ENCODE data around the gene TSC22D3.
"Not testable (repeated sequence)": the region's sequence is repeated elsewhere in the genome, so short reads cannot be mapped to it uniquely, and the experiment has no call there.

The TSC22D3 gene

GRCh38 chrX:107775734-107776511 is at the start of gene TSC22D3:
Gene TSC22D3 (minus strand): TSS chrX:107775787. CDS start chrX:107775419, 368 bp downstream.
- DNase-seq, result peak; percentile 38

- DNase-seq, result peak; percentile 69
Measured at GRCh38 chrX:107823456-107823855, 47.9 kb upstream of the TSC22D3 start.

DNA sequence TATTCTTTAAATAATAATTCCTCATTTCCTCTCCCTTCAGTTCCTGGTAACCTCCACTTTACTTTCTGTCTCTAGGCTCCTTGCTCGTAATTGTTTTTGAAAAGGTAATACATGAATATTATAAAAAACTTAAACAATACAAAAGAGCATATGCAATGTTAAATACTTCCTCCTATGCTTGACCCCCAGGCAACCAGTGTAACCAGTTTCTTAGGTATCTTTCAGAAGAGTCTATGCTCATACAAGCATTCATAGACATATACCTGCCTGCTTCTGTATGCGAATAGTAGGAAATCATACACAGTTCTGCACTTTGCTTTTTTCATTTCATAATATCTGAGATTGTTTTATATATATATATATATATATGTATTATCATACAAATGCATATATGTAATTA is 47.5 kb upstream of the TSC22D3 start:
- no peak for DNase-seq

DNA sequence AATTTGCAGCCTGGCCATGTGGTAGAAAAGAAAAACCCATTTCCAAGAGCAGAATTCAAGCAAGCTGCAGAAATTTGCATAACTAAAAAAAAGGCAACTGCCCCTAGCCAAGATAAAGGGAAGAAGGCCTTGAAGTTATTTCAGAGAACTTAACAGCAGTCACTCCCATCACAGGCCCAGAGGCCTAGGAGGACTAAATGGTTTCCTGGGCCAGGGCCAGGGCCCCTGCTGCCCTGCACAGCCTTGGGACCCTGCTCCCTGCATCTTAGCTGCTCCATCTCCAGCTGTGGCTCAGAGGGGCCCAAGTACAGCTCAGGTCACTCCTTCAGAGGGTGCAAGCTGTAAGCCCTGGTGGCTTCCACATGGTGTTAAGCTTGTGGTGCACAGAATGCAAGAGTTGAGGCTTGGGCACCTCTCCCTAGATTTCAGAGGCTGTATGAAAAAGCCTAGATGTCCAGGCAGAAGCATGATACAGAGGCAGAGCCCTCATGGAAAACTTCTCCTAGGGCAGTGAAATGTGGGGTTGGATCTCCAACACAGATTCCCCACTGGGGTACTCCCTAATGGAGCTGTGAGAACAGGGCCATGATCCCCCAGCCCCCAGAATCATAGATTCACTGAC is 43.4 kb upstream of the TSC22D3 start:
- no peak for DNase-seq

DNA sequence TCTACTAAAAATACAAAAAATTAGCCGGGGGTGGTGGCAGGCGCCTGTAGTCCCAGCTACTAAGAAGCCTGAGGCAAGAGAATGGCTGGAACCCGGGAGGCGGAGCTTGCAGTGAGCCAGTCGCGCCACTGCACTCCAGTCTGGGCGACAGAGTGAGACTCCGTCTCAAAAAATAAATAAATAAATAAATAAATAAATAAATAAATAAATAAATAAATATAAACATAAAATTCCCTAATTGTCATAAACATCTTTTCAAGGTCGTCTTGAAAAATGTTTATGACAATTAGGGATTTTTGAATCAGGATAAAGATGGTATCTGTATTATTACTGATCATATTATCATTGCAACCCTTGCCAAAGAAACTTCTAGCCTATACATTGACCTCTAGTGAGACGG is 34.5 kb upstream of the TSC22D3 start:
- DNase-seq, result not testable (repeated sequence)

DNA sequence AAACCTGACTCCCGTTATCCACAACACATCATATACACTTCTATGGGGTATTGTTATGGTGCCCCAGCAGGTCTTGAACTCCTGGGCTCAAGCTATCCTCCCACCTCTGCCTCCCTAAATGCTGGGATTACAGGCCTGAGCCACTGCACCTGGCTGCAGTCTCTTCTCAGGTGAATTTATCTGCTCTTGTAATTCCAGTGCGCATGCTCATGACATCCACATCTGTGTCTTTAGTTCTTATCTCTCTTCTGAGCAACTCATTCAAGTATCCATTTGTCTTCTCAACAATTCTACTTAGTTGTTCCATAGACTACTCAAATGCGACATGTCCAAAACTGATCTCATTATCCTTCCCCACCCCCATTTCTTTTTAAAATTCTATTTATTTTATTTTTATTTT is 29.6 kb upstream of the TSC22D3 start:
- DNase-seq, result no peak

DNA sequence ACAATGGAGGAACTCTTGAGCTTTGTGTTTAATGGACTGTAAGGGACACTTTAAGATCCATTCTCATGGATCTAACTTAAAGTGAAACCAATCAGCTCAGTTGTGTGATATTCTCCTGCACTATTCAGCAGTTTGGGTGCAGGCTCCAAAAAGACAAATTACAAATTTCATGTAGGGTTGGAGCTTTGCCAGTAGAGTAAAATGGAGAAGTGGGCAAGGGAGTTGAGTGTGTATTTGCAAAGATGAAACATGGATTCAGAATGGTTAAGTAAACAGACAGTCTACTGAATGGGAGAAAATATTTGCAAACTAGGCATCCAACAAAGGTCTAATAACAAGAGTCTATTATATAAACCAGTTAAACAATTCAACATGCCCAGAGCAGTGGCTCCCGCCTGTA is 28.8 kb upstream of the TSC22D3 start:
- no peak for DNase-seq

DNA sequence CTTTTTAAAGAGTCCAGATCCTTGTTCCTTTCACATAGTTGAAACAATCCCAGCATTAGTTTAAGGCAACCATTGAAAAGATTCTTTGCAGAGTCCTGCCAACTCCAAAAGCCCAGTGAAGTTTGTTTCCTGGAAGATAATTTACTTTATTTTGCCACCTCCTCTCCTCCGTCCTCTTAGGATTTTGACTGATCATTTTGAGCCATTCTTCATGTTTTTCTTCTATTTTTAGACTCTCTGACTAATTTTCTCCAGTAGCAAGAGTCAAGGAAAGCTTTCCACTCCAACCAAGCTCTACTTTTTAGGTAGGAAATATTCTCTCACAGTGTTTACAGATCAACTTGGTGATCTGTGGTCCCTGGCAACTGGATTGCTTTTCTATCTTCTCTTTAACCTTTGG is 12.2 kb upstream of the TSC22D3 start:
- DNase-seq, result no peak

DNA sequence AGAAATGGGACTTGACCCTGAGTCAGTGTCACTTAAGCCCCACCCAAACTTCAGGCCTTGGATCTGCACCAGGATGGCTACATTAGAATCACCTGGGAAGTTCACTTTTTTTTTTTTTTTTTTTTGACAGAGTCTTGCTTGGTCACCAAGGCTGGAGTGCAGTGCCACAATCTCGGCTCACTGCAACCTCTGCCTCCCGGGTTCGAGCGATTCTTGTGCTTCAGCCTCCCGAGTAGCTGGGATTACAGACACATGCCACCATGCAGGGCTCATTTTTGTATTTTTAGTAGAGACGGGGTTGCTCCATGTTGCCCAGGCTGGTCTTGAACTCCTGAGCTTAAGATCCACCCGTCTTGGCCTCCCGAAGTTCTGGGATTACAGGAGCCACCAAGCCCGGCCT is 4.9 kb upstream of the TSC22D3 start:
- no peak for DNase-seq

- no peak for DNase-seq
Measured at GRCh38 chrX:107777536-107777832, 1.9 kb upstream of the TSC22D3 start, which contains the start of gene NCBP2L. Gene NCBP2L (plus strand): TSS chrX:107777733. CDS start chrX:107794221, 16,488 bp downstream.

- DNase-seq, result peak; percentile 82
Measured at GRCh38 chrX:107776649-107777535, 1.3 kb upstream of the TSC22D3 start.

- no peak for DNase-seq
Measured at GRCh38 chrX:107775000-107775733, 420 bp downstream of the TSC22D3 start.

DNA sequence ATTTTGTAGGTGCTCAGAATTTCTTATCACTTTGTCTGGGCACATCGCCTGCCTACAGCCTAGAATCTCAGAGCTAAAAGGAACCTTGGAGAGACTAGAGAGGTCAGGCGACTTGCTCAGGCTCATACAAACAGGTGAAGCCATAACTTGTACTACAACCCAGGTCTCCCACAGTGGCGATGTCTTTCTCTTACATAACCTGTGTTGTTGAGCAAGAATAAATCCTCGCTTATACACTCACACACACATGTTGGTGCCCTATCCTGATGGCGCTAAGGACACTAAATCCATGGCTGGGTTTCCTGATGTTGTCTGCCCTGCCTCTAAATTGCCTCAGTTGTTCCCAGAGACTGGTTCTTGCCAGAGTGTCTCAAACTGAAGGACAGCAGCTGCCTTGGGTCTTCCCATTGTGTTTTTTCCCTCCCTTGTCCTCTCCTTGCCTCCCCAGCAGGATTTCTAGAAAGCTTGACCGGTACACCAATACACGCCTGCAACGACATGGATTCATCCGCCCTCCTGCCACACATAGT is 1.6 kb downstream of the TSC22D3 start:
- no peak for DNase-seq

- DNase-seq, result no peak
Measured at GRCh38 chrX:107773206-107773605, 2.4 kb downstream of the TSC22D3 start.

DNA sequence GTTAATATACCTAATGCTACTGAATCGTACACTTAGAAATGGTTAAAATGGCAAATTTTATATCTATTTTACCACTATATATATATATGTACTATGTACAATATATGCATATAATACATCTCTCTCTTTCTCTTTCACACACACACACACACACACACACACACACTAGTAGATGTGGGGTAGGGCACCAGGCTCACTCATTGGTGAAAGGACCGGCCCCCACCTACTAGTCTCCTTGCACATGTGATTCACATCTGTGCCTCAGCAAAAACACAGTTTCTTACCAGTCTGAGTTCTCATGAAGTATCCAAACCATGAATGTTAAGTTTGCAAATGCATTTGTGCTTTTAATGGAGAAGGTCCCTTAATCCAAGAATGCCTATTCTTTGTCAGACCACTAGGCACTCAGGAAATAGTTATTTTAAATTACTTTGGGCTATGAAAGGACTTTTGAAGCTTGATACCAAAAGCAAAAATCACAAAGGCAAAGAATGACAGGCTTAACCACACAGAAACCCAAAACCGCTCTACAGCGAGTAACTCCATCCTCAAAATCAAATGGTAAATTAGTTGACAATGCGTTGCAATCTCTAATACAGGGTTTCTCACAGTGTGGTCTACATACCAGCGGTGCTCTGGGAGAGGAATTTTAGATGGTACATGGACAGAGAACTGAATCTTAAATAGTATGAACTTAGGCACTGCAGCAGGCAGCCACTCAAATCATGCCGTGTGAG is 5.8 kb downstream of the TSC22D3 start:
- DNase-seq, result no peak

- no peak for DNase-seq
Measured at GRCh38 chrX:107768051-107768450, 7.5 kb downstream of the TSC22D3 start.

GRCh38 chrX:107766470-107767150 is 9.0 kb downstream of the TSC22D3 start:
- peak; percentile 69 for DNase-seq

- no peak for DNase-seq
Measured at GRCh38 chrX:107764845-107765608, 10.6 kb downstream of the TSC22D3 start.

DNA sequence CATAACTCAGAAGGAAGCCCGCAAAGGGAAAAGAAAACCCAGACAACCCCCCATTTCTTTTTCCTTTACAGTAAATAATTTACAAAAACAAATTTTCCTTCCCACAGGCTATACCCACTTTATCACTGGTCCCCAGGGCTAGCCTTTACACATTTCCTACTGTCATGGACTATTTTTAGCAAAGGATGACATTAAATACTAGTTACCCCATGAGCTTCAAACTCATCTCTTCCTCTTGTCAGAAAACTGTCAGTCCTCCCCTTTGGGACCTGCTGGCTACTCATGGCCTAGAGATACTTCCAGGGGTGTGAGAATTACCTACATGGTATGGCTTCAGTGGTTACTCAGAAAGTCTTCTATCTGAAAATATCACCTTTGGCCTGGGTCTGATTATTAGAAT is 11.9 kb downstream of the TSC22D3 start:
- DNase-seq, result no peak

DNA sequence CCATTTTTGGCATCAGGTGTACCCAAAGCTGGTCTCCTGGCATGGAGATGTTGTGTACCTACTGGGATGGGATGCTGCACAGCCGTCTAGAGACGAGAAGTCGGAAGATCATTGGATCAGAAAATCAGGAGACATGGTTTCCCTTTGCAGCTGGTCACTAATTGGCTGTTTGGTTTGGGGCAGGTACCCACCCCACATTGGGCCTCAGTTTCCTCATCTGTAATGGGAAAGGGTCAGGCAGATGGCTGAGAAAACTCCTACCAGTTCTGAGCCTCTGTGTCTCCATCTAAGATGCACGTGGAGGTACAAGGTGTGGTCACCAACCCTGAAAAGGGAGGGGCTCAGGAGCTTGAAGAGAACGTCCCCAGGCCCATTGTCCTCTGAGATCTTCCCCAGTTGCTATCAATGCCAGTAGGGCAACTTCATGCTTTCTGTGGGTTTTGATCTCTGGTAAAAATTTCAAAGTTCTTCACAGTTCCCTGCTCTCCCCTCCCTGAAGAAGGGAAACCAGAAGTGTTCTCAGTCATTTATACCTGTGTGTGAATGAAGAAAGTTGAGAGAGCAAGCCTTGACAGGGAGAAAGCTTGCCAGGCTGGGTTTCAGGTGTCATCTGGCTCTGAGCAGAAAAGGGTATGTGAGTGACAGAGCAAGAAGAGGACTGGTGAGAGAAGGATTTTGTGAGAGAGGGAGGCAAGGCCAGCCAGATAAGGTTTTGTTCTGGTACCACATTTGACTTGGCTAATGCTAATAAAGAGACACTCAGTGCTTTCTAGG is 15.1 kb downstream of the TSC22D3 start:
- DNase-seq, result no peak
